Measurements from ENCODE around the gene HEATR9. TPM values are rescaled to one million over a fixed set of nuclear protein-coding genes. Genes with fewer than 3 reads are reported as not detected.

HEATR9 gene
- total RNA-seq, 1 donor from 2014 or later: not detected

Other genes starting within 250 kb of the HEATR9 start
- gene RASL10B, start 137.3 kb downstream of the HEATR9 start, total RNA-seq: 0.71 and 0.72 TPM in 2 replicates
- gene GAS2L2, start 115.7 kb downstream of the HEATR9 start, total RNA-seq: not detected in 2 replicates
- gene C17orf50, start 108.0 kb downstream of the HEATR9 start, total RNA-seq: not detected in 2 replicates
- gene MMP28, start 73.2 kb downstream of the HEATR9 start, total RNA-seq: not detected in 2 replicates
- 326 and 338 TPM in 2 replicates for gene TAF15, start 59.4 kb downstream of the HEATR9 start, total RNA-seq
- 19.6 and 20.7 TPM in 2 replicates for gene CCL5, start 11.5 kb upstream of the HEATR9 start, total RNA-seq
- 2.6 and 2.9 TPM in 2 replicates for gene RDM1, start 61.9 kb upstream of the HEATR9 start, total RNA-seq
- not detected in 2 replicates for gene LYZL6, start 74.8 kb upstream of the HEATR9 start, total RNA-seq
- not detected in 2 replicates for gene CCL16, start 112.6 kb upstream of the HEATR9 start, total RNA-seq
- gene CCL14, start 117.8 kb upstream of the HEATR9 start, total RNA-seq: not detected in 2 replicates
- not detected in 2 replicates for gene CCL15, start 132.7 kb upstream of the HEATR9 start, total RNA-seq
- not detected in 2 replicates for gene CCL23, start 149.1 kb upstream of the HEATR9 start, total RNA-seq
- not detected in 2 replicates for gene CCL18, start 195.4 kb upstream of the HEATR9 start, total RNA-seq
- 403 and 414 TPM in 2 replicates for gene CCL3, start 221.3 kb upstream of the HEATR9 start, total RNA-seq
- 351 and 370 TPM in 2 replicates for gene CCL4, start 234.9 kb upstream of the HEATR9 start, total RNA-seq